HL-60/S4 treated with phorbol 12-myristate 13-acetate at 8.2 ng/mL for 4 days and 3 days (cell line): ENCODE measurements around the gene KRTAP25-1.

Experiments used
- in situ Hi-C: fragments of 300-500 bp; cut with MboI; formaldehyde crosslinking; loops from 2 replicates; pipeline ENCODE4 v1.15.0; 2022; ENCODE audit warnings: low sequenced_read_pairs

The KRTAP25-1 gene, protein sequence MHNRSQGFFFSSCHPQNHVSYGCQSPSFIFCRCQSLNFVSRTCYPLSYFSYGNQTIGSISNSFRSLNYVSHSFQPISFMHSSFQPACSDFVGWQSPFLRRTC

DNA sequence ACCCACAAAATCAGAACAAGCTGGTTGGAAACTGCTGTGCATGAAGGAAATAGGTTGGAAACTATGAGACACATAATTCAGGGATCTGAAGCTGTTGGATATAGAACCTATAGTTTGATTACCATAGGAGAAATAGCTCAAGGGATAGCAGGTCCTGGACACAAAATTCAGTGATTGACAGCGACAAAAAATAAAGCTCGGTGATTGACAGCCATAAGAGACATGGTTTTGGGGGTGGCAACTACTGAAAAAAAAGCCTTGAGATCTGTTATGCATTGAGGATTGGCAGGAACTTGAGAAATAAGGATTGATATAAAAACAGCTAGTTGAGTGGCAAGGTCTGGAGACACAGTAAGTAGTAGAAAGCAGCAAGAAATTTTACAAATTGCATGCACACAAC is at the start of gene KRTAP25-1:
KRTAP25-1 (minus strand) TSS at position 300 of the 400 bp plus-strand sequence; CDS start at position 276, 24 bp downstream.
- in situ Hi-C loops: no loop called here

DNA sequence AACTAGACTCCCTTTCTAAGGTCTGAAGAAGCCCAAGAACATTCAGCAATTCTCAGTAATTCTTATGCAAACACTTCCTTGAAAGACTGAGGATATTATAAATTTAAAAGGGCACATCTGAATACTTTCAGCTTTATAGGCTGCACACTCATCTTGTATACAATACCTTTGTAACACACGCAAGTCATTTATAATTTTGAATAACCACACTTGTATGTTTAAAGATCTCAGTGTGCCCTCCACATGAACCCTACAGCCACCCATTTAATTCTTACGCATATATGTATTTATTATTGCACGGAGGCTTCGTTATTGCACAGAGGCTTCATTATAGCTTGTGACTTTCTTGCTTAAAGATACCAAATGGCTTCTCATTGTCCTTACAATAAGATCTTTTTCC is 49.4 kb upstream of the KRTAP25-1 start:
- in situ Hi-C loops: no loop called here

DNA sequence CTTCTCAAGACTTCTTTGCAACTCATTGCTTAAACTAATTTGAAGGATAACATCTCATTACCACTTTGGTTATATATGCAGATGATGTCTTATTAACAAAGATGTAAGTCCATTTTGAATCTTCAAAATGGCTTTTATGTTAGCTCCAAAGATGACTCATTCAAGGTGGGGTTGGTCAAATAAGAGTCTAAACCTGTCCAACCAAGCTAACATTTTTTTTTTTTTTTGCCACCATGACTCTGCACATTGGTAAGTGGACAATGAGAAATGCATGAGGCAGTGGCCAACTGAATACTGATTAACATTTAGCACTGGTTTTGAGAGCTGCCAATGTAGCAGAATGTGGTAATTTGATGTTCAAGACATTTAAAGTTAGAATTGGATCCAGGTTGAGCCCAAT is 48.5 kb upstream of the KRTAP25-1 start:
- in situ Hi-C loops: no loop called here

DNA sequence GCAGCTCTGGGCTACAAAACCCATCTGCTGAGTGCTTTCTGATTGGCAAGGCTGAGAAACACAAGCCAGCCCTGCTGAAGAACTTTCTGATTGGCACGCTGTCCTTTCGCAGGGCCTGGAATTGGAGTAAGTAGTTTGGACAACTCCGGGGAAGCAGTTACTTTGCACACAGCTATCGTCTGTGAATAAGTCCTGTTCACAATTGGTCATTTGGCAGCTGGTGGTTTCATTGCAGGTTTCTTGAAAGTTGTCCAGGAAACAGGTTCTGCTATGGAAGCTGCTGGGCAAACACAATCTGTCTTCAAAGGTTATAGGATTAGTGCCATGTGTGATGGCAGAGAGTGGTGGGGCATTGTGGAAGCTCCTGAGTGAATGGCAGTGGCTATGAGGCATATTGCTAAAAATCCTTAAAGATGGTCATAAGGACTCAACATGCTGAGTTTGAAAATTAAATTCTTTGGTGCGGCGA is 48.0 kb upstream of the KRTAP25-1 start, which contains the start of gene KRTAP27-1:
KRTAP27-1 (minus strand) TSS at position 419 of the 469 bp plus-strand sequence; CDS start at position 393, 26 bp downstream.
- in situ Hi-C loops: no loop called here

DNA sequence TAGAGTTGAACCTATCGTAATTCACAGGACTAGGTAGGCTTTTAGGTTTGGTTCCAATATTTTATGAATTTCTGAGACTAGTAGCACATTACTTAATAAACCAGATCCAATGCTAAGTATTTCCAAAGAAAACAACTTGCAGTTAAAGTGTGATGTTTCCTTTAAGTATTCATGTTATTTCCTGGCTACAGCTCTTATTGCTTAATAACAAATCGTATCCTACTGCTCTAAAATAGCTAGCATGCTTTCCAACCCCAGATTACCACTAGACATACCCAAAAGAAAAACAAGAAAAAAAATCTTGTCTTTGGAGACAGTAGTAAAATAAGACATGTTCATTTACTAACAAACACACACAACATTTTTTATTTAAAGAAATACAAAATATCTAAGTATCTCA is 47.3 kb upstream of the KRTAP25-1 start:
- in situ Hi-C loops: no loop called here

DNA sequence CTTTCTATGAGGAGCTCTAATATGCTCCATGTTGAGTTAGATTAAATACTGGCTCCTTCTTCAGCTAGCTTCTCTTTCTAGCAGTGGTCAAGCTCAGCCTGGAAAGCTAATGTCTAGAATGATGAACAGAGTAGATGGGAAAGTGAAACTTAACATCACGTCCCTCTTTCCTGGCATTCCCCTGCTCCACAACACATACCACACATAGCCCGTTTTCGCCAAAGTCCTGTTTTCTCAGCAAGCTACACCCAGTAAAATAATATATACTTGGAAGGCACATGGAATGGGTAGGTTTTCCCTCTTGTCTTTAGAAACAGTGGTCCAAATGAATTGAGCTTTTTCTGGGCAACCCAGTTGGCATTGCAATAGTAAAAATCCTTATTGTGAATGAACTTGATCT is 44.4 kb upstream of the KRTAP25-1 start:
- in situ Hi-C loops: no loop called here

DNA sequence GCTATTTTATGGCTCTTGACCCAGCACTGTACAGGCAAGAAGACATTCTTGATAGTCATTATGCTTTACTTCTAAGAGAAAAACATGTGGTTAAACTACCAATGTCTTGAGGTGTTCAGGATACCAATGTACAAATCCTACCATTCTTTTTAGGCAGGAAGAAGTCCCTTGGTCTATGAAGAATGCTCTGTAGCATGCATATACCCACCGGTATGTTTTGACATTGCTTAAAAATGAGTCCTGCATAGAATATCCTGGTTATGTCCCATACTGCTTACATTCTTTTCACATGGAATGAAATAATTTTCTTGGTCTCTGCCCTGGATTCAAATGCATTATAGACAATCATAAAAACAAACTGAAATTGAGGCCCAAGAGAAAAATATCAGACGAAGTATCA is 43.4 kb upstream of the KRTAP25-1 start:
- in situ Hi-C loops: no loop called here

GRCh38 chr21:30329203-30329875 is 40.0 kb upstream of the KRTAP25-1 start:
- in situ Hi-C loops: no loop called here

- in situ Hi-C loops: no loop called here
Observed at GRCh38 chr21:30326390-30326789, 37.1 kb upstream of the KRTAP25-1 start.

- in situ Hi-C loops: no loop called here
Observed at GRCh38 chr21:30320215-30320614, 30.9 kb upstream of the KRTAP25-1 start, which contains the start of gene KRTAP26-1. TSS of gene KRTAP26-1 (minus strand) at chr21:30320315. CDS start at chr21:30320035, 280 bp downstream.

- in situ Hi-C loops: no loop called here
Observed at GRCh38 chr21:30315701-30316100, 26.4 kb upstream of the KRTAP25-1 start.

DNA sequence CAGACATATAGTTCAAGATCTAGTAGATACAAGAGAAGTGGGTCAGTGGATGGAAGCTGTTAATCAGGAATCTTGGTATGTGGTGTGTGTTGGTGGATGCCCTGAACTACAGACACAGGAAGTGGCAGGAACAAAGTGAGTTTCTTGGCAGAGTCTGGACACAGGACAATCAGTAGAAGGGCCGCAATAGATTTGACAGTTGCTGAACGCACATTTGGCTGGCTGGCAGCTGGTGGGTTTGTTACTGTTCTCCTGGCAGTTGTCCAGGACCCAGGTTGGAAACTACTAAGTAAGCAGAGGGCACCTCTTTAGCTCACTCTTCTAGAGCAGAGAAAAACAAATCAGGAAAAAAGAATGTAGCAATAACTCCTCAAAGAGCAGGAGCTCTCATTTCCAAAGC is 17.6 kb upstream of the KRTAP25-1 start:
- in situ Hi-C loops: no loop called here

- in situ Hi-C loops: no loop called here
Observed at GRCh38 chr21:30305136-30305535, 15.8 kb upstream of the KRTAP25-1 start.

- in situ Hi-C loops: no loop called here
Observed at GRCh38 chr21:30282850-30283249, 6.5 kb downstream of the KRTAP25-1 start, which contains the start of gene KRTAP24-1. TSS of gene KRTAP24-1 (minus strand) at chr21:30282950. CDS start at chr21:30282932, 18 bp downstream.

DNA sequence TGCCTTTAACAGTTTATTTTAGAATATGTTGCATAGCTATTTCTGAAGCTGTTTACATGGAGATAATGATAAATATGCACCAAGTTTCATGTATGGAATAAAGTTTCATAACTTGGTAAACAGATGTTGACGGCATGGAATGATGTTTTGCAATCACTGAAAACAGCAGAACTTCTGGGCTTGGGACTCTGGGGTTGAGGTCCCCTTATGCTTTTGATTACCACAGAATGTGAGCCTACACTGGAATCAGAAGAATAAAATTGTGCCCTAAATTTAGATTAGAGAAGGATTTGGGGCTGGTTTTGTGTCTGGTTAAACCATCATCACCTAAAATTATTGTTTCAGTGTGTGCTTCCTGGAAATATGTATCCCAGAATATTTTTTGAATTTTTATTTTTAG is 17.7 kb downstream of the KRTAP25-1 start:
- in situ Hi-C loops: no loop called here

DNA sequence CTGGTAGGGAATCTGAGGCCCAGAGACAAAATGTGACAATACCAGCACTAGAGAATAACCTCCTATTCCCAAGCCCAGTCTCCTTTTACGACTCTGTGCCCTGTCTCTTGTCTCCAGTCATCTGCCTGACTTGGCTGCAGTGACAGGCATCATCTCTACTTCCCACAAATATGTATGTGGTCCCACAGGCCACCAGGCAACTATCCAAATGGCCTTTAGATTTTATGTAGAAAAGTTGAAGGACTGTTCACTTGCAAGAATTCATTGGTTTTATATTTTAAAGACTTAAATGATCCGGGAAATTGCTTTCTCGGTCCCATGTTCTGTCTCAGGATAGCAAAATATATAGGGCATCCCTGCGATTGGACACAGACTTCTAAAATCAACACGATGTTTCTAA is 18.2 kb downstream of the KRTAP25-1 start:
- in situ Hi-C loops: no loop called here

GRCh38 chr21:30269803-30270530 is 19.3 kb downstream of the KRTAP25-1 start:
- in situ Hi-C loops: no loop called here

DNA sequence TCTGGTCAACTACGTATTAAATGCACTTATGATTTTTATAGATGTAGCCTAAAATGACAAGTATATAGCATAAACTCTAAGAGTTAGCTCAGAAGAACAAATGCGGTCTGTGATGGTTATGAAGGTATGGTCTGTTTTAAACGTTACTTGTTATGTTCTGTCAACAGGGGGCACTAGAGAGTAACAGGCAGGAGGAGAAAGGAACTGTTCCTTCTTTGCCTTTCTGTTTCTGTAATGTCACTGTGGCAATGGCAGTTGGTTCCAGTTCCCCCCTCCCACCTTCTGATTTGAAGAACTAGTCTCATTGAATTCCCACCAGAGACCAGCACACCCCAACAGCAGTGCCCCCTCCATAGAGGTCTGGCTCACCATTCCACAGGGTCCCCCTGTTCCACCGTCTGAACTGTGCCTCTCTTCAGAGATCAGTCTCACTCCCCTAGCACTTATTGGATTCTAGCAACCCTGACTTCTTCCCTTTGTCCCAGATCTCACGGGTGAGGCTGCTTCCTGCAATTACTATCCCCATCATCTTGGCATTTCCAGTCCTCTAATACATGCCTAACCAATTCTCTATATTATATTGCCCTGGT is 20.6 kb downstream of the KRTAP25-1 start:
- in situ Hi-C loops: no loop called here

GRCh38 chr21:30257773-30258172 is 31.5 kb downstream of the KRTAP25-1 start:
- in situ Hi-C loops: no loop called here

DNA sequence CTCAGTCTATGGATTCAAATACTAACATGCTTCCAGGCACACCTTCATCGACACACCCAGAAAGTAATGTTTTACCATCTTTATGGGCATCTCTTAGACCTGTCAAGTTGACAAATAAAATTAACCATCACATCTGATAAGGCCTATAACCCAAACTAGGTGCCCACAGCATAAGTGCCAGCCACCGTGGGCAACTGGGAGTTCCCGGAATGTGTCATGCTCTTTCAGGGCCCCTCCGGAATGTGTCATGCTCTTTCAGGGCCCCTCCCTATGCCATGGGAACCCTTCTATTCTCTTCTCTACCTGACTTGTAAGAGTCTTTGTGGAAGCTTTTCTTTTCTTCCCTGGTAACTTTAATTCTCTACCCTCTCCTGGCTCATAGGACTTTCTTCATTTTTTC is 33.2 kb downstream of the KRTAP25-1 start:
- in situ Hi-C loops: no loop called here

- in situ Hi-C loops: no loop called here
Observed at GRCh38 chr21:30255679-30256078, 33.6 kb downstream of the KRTAP25-1 start.
